ENCODE data around the gene FAF1. TPM values are rescaled to one million over a fixed set of nuclear protein-coding genes. Genes with fewer than 3 reads are reported as not detected.

The FAF1 gene
- total RNA-seq, 1 experiment from 2014 or later = 109 TPM

DNA sequence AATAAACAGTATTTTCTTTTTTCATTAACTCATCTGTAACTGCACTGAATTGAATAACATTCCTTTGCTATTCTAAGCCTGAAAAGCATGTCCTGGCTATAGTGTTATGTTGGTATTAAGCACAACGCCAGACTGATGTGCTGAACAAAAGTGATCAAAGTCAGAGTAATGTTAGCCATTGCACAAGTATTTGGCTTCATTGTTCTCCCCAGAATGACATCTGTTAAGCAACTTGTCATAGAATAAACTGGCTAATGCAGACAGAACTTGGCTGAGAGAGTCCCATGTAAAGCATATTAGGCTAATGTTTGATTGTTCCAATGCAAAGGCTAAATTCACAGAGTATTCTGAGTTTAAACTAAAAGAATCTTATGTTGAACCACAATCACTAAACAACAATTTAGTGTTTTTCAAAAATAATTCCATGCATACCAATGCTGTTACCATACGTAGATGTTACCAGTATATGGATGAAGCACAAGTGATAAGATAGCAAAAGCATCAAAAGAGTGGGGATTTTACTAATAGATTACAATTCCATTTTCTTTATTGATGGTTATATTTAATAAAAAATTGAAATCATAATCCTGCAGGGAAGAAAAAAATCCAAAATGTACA, 301.5 kb downstream of the FAF1 start:
- Histone ChIP-seq H3K27me3 (replicated peaks; ENCODE audit: insufficient read depth, low read depth, low read length, poor library complexity) (no peaks in the 10 kb centered on the region), H3K4me3 (ENCODE audit: low read depth, low read length, poor library complexity, severe bottlenecking) (no peak overlapping the region), H3K36me3 (ENCODE audit: insufficient read depth, low read length, poor library complexity, severe bottlenecking) (peaks cover 5% of the 10 kb centered on the region), H3K27ac (ENCODE audit: low read depth, low read length, poor library complexity, severe bottlenecking) (no peak overlapping the region), H3K9me3 (ENCODE audit: low read depth, low read length, poor library complexity, severe bottlenecking) (no peaks in the 10 kb centered on the region), H3K4me1 (ENCODE audit: insufficient read depth, low read length, poor library complexity, severe bottlenecking) (no peaks in the 10 kb centered on the region)
- TF ChIP-seq, protein P1, sequence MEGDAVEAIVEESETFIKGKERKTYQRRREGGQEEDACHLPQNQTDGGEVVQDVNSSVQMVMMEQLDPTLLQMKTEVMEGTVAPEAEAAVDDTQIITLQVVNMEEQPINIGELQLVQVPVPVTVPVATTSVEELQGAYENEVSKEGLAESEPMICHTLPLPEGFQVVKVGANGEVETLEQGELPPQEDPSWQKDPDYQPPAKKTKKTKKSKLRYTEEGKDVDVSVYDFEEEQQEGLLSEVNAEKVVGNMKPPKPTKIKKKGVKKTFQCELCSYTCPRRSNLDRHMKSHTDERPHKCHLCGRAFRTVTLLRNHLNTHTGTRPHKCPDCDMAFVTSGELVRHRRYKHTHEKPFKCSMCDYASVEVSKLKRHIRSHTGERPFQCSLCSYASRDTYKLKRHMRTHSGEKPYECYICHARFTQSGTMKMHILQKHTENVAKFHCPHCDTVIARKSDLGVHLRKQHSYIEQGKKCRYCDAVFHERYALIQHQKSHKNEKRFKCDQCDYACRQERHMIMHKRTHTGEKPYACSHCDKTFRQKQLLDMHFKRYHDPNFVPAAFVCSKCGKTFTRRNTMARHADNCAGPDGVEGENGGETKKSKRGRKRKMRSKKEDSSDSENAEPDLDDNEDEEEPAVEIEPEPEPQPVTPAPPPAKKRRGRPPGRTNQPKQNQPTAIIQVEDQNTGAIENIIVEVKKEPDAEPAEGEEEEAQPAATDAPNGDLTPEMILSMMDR (conservative IDR thresholded peaks at IDR 0.05; ENCODE audit: low read depth, low read length) = no peak
- no peak for TF ChIP-seq EZH2 (IDR thresholded peaks at IDR 0.05; ENCODE audit: borderline replicate concordance, low read depth, low read length, poor library complexity, severe bottlenecking)
- ChIA-PET POLR2A (ENCODE audit: low non-redundant PET) (no interaction called here), CTCF (interaction anchor here (0.6 kb wide), 1 partner anchor 36 kb away, joined by 3 read pairs; no protein-coding TSS in a partner anchor)
- BruUV-seq (replicated peaks) = no TSS peak
- DNase-seq (ENCODE audit: low spot score) = no peak
- intact Hi-C loops (cut with micrococcal nuclease; ENCODE audit: unreplicated experiment) = no loop called here

DNA sequence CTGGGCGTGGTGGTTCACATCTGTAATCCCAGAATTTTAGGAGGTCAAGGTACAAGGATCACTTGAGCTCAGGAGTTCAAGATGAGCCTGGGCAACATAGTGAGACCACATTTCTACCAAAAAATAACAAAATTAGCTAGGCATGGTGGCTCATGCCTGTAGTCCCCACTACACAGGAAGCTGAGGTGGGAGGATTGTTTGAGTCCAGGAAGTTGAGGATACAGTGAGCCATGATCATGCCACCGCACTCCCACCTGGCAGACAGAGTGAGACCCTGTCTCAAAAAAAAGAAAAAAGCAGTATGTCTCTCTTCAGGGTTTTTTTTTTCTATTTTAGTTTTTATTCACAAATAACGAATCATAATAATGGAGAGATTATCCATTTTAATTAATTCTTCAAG, 303.1 kb downstream of the FAF1 start:
- no peak overlapping the region for H3K4me3 ChIP-seq (ENCODE audit: low read depth, low read length, poor library complexity, severe bottlenecking)
- TF ChIP-seq, protein P1 (conservative IDR thresholded peaks at IDR 0.05; ENCODE audit: low read depth, low read length) = no peak
- no peak for TF ChIP-seq EZH2 (IDR thresholded peaks at IDR 0.05; ENCODE audit: borderline replicate concordance, low read depth, low read length, poor library complexity, severe bottlenecking)
- no peak for DNase-seq (ENCODE audit: low spot score)
- ChIA-PET CTCF (no interaction called here), POLR2A (ENCODE audit: low non-redundant PET) (no interaction called here)
- no peaks in the 10 kb centered on the region for H3K4me1 ChIP-seq (ENCODE audit: insufficient read depth, low read length, poor library complexity, severe bottlenecking)
- no peaks in the 10 kb centered on the region for H3K27me3 ChIP-seq (replicated peaks; ENCODE audit: insufficient read depth, low read depth, low read length, poor library complexity)
- BruUV-seq (replicated peaks) = no TSS peak
- H3K36me3 ChIP-seq (ENCODE audit: insufficient read depth, low read length, poor library complexity, severe bottlenecking) = peaks cover 5% of the 10 kb centered on the region
- no peak overlapping the region for H3K27ac ChIP-seq (ENCODE audit: low read depth, low read length, poor library complexity, severe bottlenecking)
- H3K9me3 ChIP-seq (ENCODE audit: low read depth, low read length, poor library complexity, severe bottlenecking) = no peaks in the 10 kb centered on the region
- intact Hi-C loops (cut with micrococcal nuclease; ENCODE audit: unreplicated experiment) = no loop called here

DNA sequence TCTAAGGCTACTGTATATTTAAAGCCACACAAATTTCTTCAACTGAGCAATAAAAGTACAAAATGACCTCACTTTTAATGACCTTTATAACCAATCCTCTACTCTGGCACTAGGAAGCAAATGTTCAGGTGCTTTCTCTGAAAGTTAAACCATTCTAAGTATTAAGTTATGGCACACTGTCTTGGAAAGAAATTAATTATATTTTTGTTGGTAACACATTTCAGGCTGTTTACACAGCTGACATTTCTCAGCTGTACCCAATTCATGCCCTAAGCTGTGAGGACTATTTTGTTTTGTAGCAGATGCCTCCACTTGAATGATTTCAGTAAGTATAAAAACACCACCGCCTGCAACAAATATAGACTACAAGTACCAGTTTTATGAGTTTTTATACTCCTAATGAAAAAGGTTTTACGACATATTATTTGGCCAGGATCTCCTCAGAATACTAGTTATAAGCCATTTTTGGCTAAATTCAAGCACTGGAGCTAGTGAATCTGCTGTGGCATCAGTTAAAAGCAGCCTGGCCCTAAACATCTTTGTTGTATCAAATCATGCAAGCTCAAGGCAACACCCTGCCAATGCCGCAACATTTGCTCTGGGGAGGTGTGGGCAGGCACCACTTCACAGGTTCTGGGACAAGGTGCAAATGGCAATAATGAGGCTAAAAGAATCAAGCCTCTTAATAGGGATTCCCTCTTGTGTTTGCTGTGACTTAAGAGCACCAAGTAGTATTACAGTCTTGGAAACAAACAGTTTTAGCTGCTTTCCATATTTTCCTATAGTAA, 308.4 kb downstream of the FAF1 start:
- CTCF ChIA-PET = no interaction called here
- Histone ChIP-seq H3K9me3 (ENCODE audit: low read depth, low read length, poor library complexity, severe bottlenecking) (no peaks in the 10 kb centered on the region), H3K4me3 (ENCODE audit: low read depth, low read length, poor library complexity, severe bottlenecking) (no peak overlapping the region), H3K27ac (ENCODE audit: low read depth, low read length, poor library complexity, severe bottlenecking) (no peak overlapping the region), H3K27me3 (replicated peaks; ENCODE audit: insufficient read depth, low read depth, low read length, poor library complexity) (no peaks in the 10 kb centered on the region), H3K36me3 (ENCODE audit: insufficient read depth, low read length, poor library complexity, severe bottlenecking) (peaks cover 5% of the 10 kb centered on the region), H3K4me1 (ENCODE audit: insufficient read depth, low read length, poor library complexity, severe bottlenecking) (no peaks in the 10 kb centered on the region)
- no TSS peak for BruUV-seq (replicated peaks)
- POLR2A ChIA-PET (ENCODE audit: low non-redundant PET) = no interaction called here
- no peak for DNase-seq (ENCODE audit: low spot score)
- no peak for TF ChIP-seq EZH2 (IDR thresholded peaks at IDR 0.05; ENCODE audit: borderline replicate concordance, low read depth, low read length, poor library complexity, severe bottlenecking)
- TF ChIP-seq, protein P1 (conservative IDR thresholded peaks at IDR 0.05; ENCODE audit: low read depth, low read length) = no peak
- intact Hi-C loops (cut with micrococcal nuclease; ENCODE audit: unreplicated experiment) = no loop called here
